Spleen (tissue), 11 donors: ENCODE results near the gene SULT1C4. TPM values are rescaled to one million over a fixed set of nuclear protein-coding genes. Genes with fewer than 3 reads are reported as not detected.

Experiments used
- DNase-seq: peaks from one replicate; pipeline ENCODE4 v3.0.0-alpha.2; 2020
- H3K27ac ChIP-seq, 8 donors: fragments of 200-600 bp; sonication (generic) in 7 of 8; 1 replicate in 4 of 8; 2 replicates in 4 of 8; pipeline versions ENCODE4 v1.5.0 to v1.8.0; 2016 to 2021; ENCODE audit warnings: inconsistent platforms in 4 of 8, mild to moderate bottlenecking in 4 of 8, moderate library complexity in 1 of 8
- H3K27me3 ChIP-seq, 7 donors: fragments of 200-600 bp; sonication (generic) in 6 of 7; replicated peaks in 1 of 7; 1 replicate in 4 of 7; 2 replicates in 3 of 7; pipeline versions ENCODE4 v1.5.0 to v1.8.0; 2016 to 2021; ENCODE audit warnings: inconsistent platforms in 3 of 7, mild to moderate bottlenecking in 1 of 7
- H3K36me3 ChIP-seq, 6 donors: fragments of 200-600 bp; sonication (generic) in 5 of 6; 1 replicate in 4 of 6; 2 replicates in 2 of 6; pipeline versions ENCODE4 v1.5.0 to v1.8.0; 2016 to 2021; ENCODE audit warnings: inconsistent platforms in 2 of 6
- H3K4me1 ChIP-seq, 6 donors: fragments of 200-600 bp; sonication (generic) in 5 of 6; 1 replicate in 3 of 6; 2 replicates in 3 of 6; pipeline versions ENCODE4 v1.5.0 to v1.8.0; 2016 to 2021; ENCODE audit warnings: inconsistent platforms in 3 of 6
- H3K4me3 ChIP-seq, 8 donors: fragments of 200-600 bp; sonication (generic) in 7 of 8; 1 replicate in 4 of 8; 2 replicates in 4 of 8; pipeline versions ENCODE4 v1.5.0 to v1.8.0; 2016 to 2021; ENCODE audit warnings: inconsistent platforms in 4 of 8, mild to moderate bottlenecking in 4 of 8, moderate library complexity in 2 of 8
- H3K9me3 ChIP-seq, 8 donors: fragments of 200-600 bp; sonication (generic) in 7 of 8; 1 replicate in 4 of 8; 2 replicates in 4 of 8; pipeline versions ENCODE4 v1.5.0 to v1.8.0; 2016 to 2021; ENCODE audit warnings: inconsistent platforms in 4 of 8
- CTCF ChIP-seq, 11 experiments: fragments of 200-600 bp in 7 of 11; fragments of 450-650 bp in 4 of 11; sonication (generic) in 4 of 11; IDR thresholded peaks in 8 of 11; conservative IDR thresholded peaks in 3 of 11; 1 replicate in 7 of 11; 2 replicates in 4 of 11; pipeline versions ENCODE4 v1.4.0 to v1.8.0; 2016 to 2021; ENCODE audit warnings: antibody characterized with exemption in 11 of 11, inconsistent platforms in 4 of 11, mild to moderate bottlenecking in 1 of 11
- POLR2A ChIP-seq, 3 donors: fragments of 450-650 bp; IDR thresholded peaks; one replicate each; pipeline ENCODE4 v1.5.1; 2017; ENCODE audit warnings: antibody characterized with exemption in 3 of 3, mild to moderate bottlenecking in 1 of 3
- POLR2AphosphoS5 ChIP-seq, 3 donors: sonication (generic); formaldehyde crosslinking; IDR thresholded peaks; one replicate each; pipeline ENCODE4 v1.5.1; 2017; ENCODE audit warnings: antibody characterized with exemption in 3 of 3
- WGBS, 5 donors: extraction: QIAGEN DNeasy Blood & Tissue Kit in 3 of 5; methylation state at CpG; one replicate each; pipeline versions ENCODE4 v1.1.5 to v1.1.7; 2013 to 2018; 5-methylcytosine and 5-hydroxymethylcytosine counted together
- intact Hi-C: fragments of 100-400 bp; cut with DNase I; formaldehyde crosslinking; loops from one replicate; pipeline ENCODE4 v1.15.0; 2023; ENCODE audit warnings: low total_unique reads
- polyA plus RNA-seq, 3 donors: library from polyadenylated mRNA; stranded (reverse); fragments of 200-250 nt; gene quantifications; one replicate each; pipeline ENCODE4 v1.2.1, GENCODE V29; 2013
- total RNA-seq, 7 donors: library from RNA; depleted of rRNA in 3 of 7; stranded (reverse); fragments of >200 nt in 3 of 7; fragmentation: NEBNext Ultra II Directional in 4 of 7; extraction: Animal tissue kit (Norgen Biotek cat#: 25700) in 4 of 7; gene quantifications; one replicate each; pipeline versions ENCODE4 v1.1.0 to v1.2.1, GENCODE V29; 2016 to 2021
- donor health status: healthy with polysubstance abuse.
- donor health status: DM: no; HTN: no; CAD: no; lungs with moderate emphysema.
- donor health status: DM: no; HTN: no; CAD: no.
- donor health status: Bipolar disorder and iron deficiency.
- donor health status: healthy.
- donor health status: DM: no; HTN: no; CAD: no.
- donor health status: DM: yes; HTN: yes; CAD: no.

Gene SULT1C4
- total and polyA plus RNA-seq, 10 donors: 0.09 to 4.5 (median 0.56) TPM

GRCh38 chr2:108370080-108370479 is 7.7 kb upstream of the SULT1C4 start:
- no peaks in the 10 kb centered on the region for H3K27me3 ChIP-seq
- no peak for TF ChIP-seq POLR2AphosphoS5 (IDR thresholded peaks at IDR 0.05)
- TF ChIP-seq CTCF (IDR thresholded peaks at IDR 0.05 in 8 of 11, conservative IDR thresholded peaks at IDR 0.05 in 3 of 11): no peak
- no peak for TF ChIP-seq POLR2A (IDR thresholded peaks at IDR 0.05)
- no peaks in the 10 kb centered on the region for H3K4me1 ChIP-seq
- no peak overlapping the region for H3K4me3 ChIP-seq
- H3K9me3 ChIP-seq: peaks cover 0 to 5% (median 0%) of the 10 kb centered on the region in 8 donors
- no peaks in the 10 kb centered on the region for H3K36me3 ChIP-seq
- DNase-seq: no peak
- intact Hi-C loops: no loop called here
- WGBS, 5 donors: 70 to 84% (median 77%) methylated on average over 2 of the region's 2 CpGs
- H3K27ac ChIP-seq: no peak overlapping the region

GRCh38 chr2:108376774-108377173 is 980 bp upstream of the SULT1C4 start:
- Histone ChIP-seq H3K9me3 (no peaks in the 10 kb centered on the region), H3K27ac (no peak overlapping the region), H3K4me3 (no peak overlapping the region), H3K27me3 (peaks cover 0 to 9% (median 0%) of the 10 kb centered on the region in 7 donors), H3K4me1 (peaks cover 0 to 17% (median 2%) of the 10 kb centered on the region in 6 donors), H3K36me3 (no peaks in the 10 kb centered on the region)
- WGBS, 5 donors: 78 to 99% (median 95%) methylated on average over 4 of the region's 4 CpGs
- TF ChIP-seq CTCF (IDR thresholded peaks at IDR 0.05 in 8 of 11, conservative IDR thresholded peaks at IDR 0.05 in 3 of 11): no peak
- TF ChIP-seq POLR2A (IDR thresholded peaks at IDR 0.05): no peak
- no peak for TF ChIP-seq POLR2AphosphoS5 (IDR thresholded peaks at IDR 0.05)
- no peak for DNase-seq
- intact Hi-C loops: no loop called here

- Histone ChIP-seq H3K27ac (no peak overlapping the region), H3K27me3 (peaks cover 0 to 9% (median 0%) of the 10 kb centered on the region in 7 donors), H3K36me3 (no peaks in the 10 kb centered on the region), H3K4me1 (peaks cover 0 to 17% (median 2%) of the 10 kb centered on the region in 6 donors), H3K9me3 (no peaks in the 10 kb centered on the region), H3K4me3 (peak overlapping the region in 3 of 8 donors; percentile 6 to 36 (median 29))
- intact Hi-C loops: no loop called here
- no peak for DNase-seq
- TF ChIP-seq CTCF (IDR thresholded peaks at IDR 0.05 in 8 of 11, conservative IDR thresholded peaks at IDR 0.05 in 3 of 11) (no peak), POLR2AphosphoS5 (IDR thresholded peaks at IDR 0.05) (no peak), POLR2A (IDR thresholded peaks at IDR 0.05) (no peak)
- 0 to 24% (median 6%) methylated on average over 1 of the region's 1 CpG for WGBS, 5 donors
Observed at GRCh38 chr2:108377401-108377800, 353 bp upstream of the SULT1C4 start.

GRCh38 chr2:108378851-108379250 is 1.1 kb downstream of the SULT1C4 start:
- no peaks in the 10 kb centered on the region for H3K9me3 ChIP-seq
- H3K27me3 ChIP-seq: peaks cover 0 to 9% (median 0%) of the 10 kb centered on the region in 7 donors
- intact Hi-C loops: no loop called here
- H3K27ac ChIP-seq: no peak overlapping the region
- TF ChIP-seq POLR2AphosphoS5 (IDR thresholded peaks at IDR 0.05) (no peak), POLR2A (IDR thresholded peaks at IDR 0.05) (no peak), CTCF (IDR thresholded peaks at IDR 0.05 in 8 of 11, conservative IDR thresholded peaks at IDR 0.05 in 3 of 11) (no peak)
- WGBS, 5 donors: 22 to 49% (median 34%) methylated on average over 2 of the region's 2 CpGs
- H3K4me1 ChIP-seq: peaks cover 0 to 17% (median 2%) of the 10 kb centered on the region in 6 donors
- no peak overlapping the region for H3K4me3 ChIP-seq
- no peak for DNase-seq
- no peaks in the 10 kb centered on the region for H3K36me3 ChIP-seq
